Neural cell (in vitro differentiated cells): ENCODE data around the gene TAF10. TPM values are rescaled to one million over a fixed set of nuclear protein-coding genes. Genes with fewer than 3 reads are reported as not detected.

Experiments used
- H2AFZ ChIP-seq: fragments of 200-600, 300-800 bp; sonication (generic), shearing (Covaris generic); 2 replicates; pipeline ENCODE4 v1.6.0; 2014; ENCODE audit warnings: low read depth, mild to moderate bottlenecking, antibody characterized with exemption, low read length, moderate library complexity
- H3F3A ChIP-seq: fragments of 200-600 bp; shearing (Covaris generic); 2 replicates; pipeline ENCODE4 v1.6.1; 2016; ENCODE audit warnings: mild to moderate bottlenecking, moderate library complexity, mixed read lengths, antibody characterized with exemption, low read length; ENCODE audit not compliant: insufficient read depth, poor library complexity, severe bottlenecking
- H3K27ac ChIP-seq: fragments of 200-600, 300-800 bp; sonication (generic), shearing (Covaris generic); 2 replicates; pipeline ENCODE4 v1.5.1; 2014; ENCODE audit warnings: mild to moderate bottlenecking, low read length, moderate library complexity
- H3K27me3 ChIP-seq: fragments of 300-800, 200-600 bp; sonication (generic), shearing (Covaris generic); 2 replicates; pipeline ENCODE4 v1.6.0; 2014; ENCODE audit warnings: mild to moderate bottlenecking, low read depth, low read length, moderate library complexity; ENCODE audit not compliant: insufficient read depth
- H3K36me3 ChIP-seq: fragments of 300-800, 200-600 bp; sonication (generic), shearing (Covaris generic); 2 replicates; pipeline ENCODE4 v1.5.1; 2014; ENCODE audit warnings: mild to moderate bottlenecking, antibody characterized with exemption, low read length, moderate library complexity; ENCODE audit not compliant: insufficient read depth
- H3K4me2 ChIP-seq: fragments of 300-800, 200-600 bp; sonication (generic), shearing (Covaris generic); 2 replicates; pipeline ENCODE4 v1.6.0; 2014; ENCODE audit warnings: mild to moderate bottlenecking, low read length
- H3K4me3 ChIP-seq: fragments of 300-800, 200-600 bp; sonication (generic), shearing (Covaris generic); 2 replicates; pipeline ENCODE4 v1.5.1; 2014; ENCODE audit warnings: mild to moderate bottlenecking, low read length, moderate library complexity
- H3K79me2 ChIP-seq: fragments of 200-600 bp; shearing (Covaris generic); replicated peaks from 2 replicates; pipeline ENCODE4 v1.6.0; 2014; ENCODE audit warnings: mild to moderate bottlenecking, low read length, moderate library complexity; ENCODE audit not compliant: insufficient read depth
- H3K9ac ChIP-seq: fragments of 300-800, 200-600 bp; sonication (generic), shearing (Covaris generic); 2 replicates; pipeline ENCODE4 v1.6.1; 2016; ENCODE audit warnings: mild to moderate bottlenecking, low read length, mixed read lengths
- H3K9me2 ChIP-seq: fragments of 200-600 bp; shearing (Covaris generic); 2 replicates; pipeline ENCODE4 v1.6.1; 2016; ENCODE audit warnings: mild to moderate bottlenecking, low read length, mixed read lengths; ENCODE audit not compliant: insufficient read depth
- H3K9me3 ChIP-seq: fragments of 200-600, 300-800 bp; sonication (generic), shearing (Covaris generic); 2 replicates; pipeline ENCODE4 v1.6.1; 2016; ENCODE audit warnings: mild to moderate bottlenecking, mixed run types, low read length, moderate library complexity, mixed read lengths
- H4K20me1 ChIP-seq: fragments of 200-600 bp; shearing (Covaris generic); 2 replicates; pipeline ENCODE4 v1.6.1; 2016; ENCODE audit warnings: mild to moderate bottlenecking, mixed run types; ENCODE audit not compliant: insufficient read depth
- CTCF ChIP-seq: fragments of 450-650 bp; IDR thresholded peaks from 2 replicates; pipeline ENCODE4 v1.5.1; 2014; ENCODE audit warnings: antibody characterized with exemption, mild to moderate bottlenecking, moderate library complexity; ENCODE audit not compliant: poor library complexity, severe bottlenecking
- EP300 ChIP-seq: fragments of 450-650 bp; conservative IDR thresholded peaks from 2 replicates; pipeline ENCODE4 v1.6.1; 2014; ENCODE audit warnings: antibody characterized with exemption, mild to moderate bottlenecking, moderate library complexity; ENCODE audit not compliant: poor library complexity, severe bottlenecking
- EZH2 ChIP-seq: fragments of 200-600, 300-800 bp; shearing (Covaris generic), sonication (generic); IDR thresholded peaks from 2 replicates; pipeline ENCODE4 v1.6.1; 2014; ENCODE audit warnings: antibody characterized with exemption, low read length, borderline replicate concordance, mild to moderate bottlenecking; ENCODE audit not compliant: insufficient read depth, poor library complexity, severe bottlenecking
- MXI1 ChIP-seq: fragments of 450-650 bp; conservative IDR thresholded peaks from 2 replicates; pipeline ENCODE4 v1.6.1; 2014; ENCODE audit warnings: antibody characterized with exemption, mild to moderate bottlenecking; ENCODE audit not compliant: poor library complexity, severe bottlenecking
- POLR2AphosphoS5 ChIP-seq: IDR thresholded peaks from 2 replicates; pipeline ENCODE4 v1.6.1; 2012
- RAD21 ChIP-seq: fragments of 450-650 bp; conservative IDR thresholded peaks from 2 replicates; pipeline ENCODE4 v1.6.1; 2014; ENCODE audit warnings: antibody characterized with exemption, mild to moderate bottlenecking, moderate library complexity
- REST ChIP-seq: IDR thresholded peaks from 2 replicates; pipeline ENCODE4 v1.6.1; 2012; ENCODE audit warnings: borderline replicate concordance
- SMC3 ChIP-seq: fragments of 450-650 bp; conservative IDR thresholded peaks from 2 replicates; pipeline ENCODE4 v1.6.1; 2014; ENCODE audit warnings: antibody characterized with exemption, mild to moderate bottlenecking, moderate library complexity; ENCODE audit not compliant: poor library complexity
- TAF1 ChIP-seq: IDR thresholded peaks from 2 replicates; pipeline ENCODE4 v1.6.1; 2012; ENCODE audit warnings: low read depth
- polyA plus RNA-seq: library from polyadenylated mRNA; depleted of rRNA; stranded (reverse); fragments of >200 nt; gene quantifications from 2 replicates; pipeline ENCODE4 v1.2.3, GENCODE V29; 2014

TAF10 gene
- polyA plus RNA-seq, 1 donor from 2014 or later = 39.7 TPM

- no peaks in the 10 kb centered on the region for H3F3A ChIP-seq
- peak overlapping the region; percentile 66 for H3K4me3 ChIP-seq
- H3K27me3 ChIP-seq = no peaks in the 10 kb centered on the region
- TF ChIP-seq MXI1 = no peak
- TF ChIP-seq POLR2AphosphoS5 = no peak
- TF ChIP-seq EZH2 = no peak
- TF ChIP-seq TAF1 = no peak
- TF ChIP-seq EP300 = no peak
- TF ChIP-seq SMC3 = no peak
- TF ChIP-seq REST = no peak
- no peak for TF ChIP-seq RAD21
- no peak for TF ChIP-seq CTCF
- peak overlapping the region; percentile 68 for H3K4me2 ChIP-seq
- H3K9me3 ChIP-seq = no peaks in the 10 kb centered on the region
- peak overlapping the region; percentile 94 for H2AFZ ChIP-seq
- no peaks in the 10 kb centered on the region for H3K36me3 ChIP-seq
- H3K9me2 ChIP-seq = no peaks in the 10 kb centered on the region
- peaks cover 48% of the 10 kb centered on the region for H3K79me2 ChIP-seq
- no peaks in the 10 kb centered on the region for H4K20me1 ChIP-seq
- peak overlapping the region; percentile 91 for H3K27ac ChIP-seq
- H3K9ac ChIP-seq = peak overlapping the region; percentile 92
Observed at GRCh38 chr11:6656584-6656915, 44.5 kb upstream of the TAF10 start.

GRCh38 chr11:6655790-6656583 is 44.0 kb upstream of the TAF10 start, which contains the start of gene DCHS1:
DCHS1 (minus strand) TSS chr11:6655809; CDS start chr11:6641613, 14,196 bp downstream.
- peak within 1 kb of the TSS; percentile 97 for H3K9ac ChIP-seq
- peak within 1 kb of the TSS; percentile 93 for H3K27ac ChIP-seq
- H4K20me1 ChIP-seq = no peaks in the 10 kb centered on the region
- H3K4me3 ChIP-seq = peak within 1 kb of the TSS; percentile 84
- H3F3A ChIP-seq = no peaks in the 10 kb centered on the region
- H3K79me2 ChIP-seq = peaks cover 53% of the 10 kb centered on the region
- H3K4me2 ChIP-seq = peak within 1 kb of the TSS; percentile 68
- no peaks in the 10 kb centered on the region for H3K36me3 ChIP-seq
- TF ChIP-seq SMC3 (no peak), CTCF (no peak), REST (peak; percentile 88), POLR2AphosphoS5 (peak; percentile 66), EZH2 (no peak), MXI1 (no peak), TAF1 (peak; percentile 76), EP300 (no peak), RAD21 (no peak)
- H3K9me3 ChIP-seq = no peaks in the 10 kb centered on the region
- peak within 1 kb of the TSS; percentile 94 for H2AFZ ChIP-seq
- H3K27me3 ChIP-seq = no peaks in the 10 kb centered on the region
- H3K9me2 ChIP-seq = no peaks in the 10 kb centered on the region
